Measurements from ENCODE around the gene RBBP6.

The RBBP6 gene

DNA sequence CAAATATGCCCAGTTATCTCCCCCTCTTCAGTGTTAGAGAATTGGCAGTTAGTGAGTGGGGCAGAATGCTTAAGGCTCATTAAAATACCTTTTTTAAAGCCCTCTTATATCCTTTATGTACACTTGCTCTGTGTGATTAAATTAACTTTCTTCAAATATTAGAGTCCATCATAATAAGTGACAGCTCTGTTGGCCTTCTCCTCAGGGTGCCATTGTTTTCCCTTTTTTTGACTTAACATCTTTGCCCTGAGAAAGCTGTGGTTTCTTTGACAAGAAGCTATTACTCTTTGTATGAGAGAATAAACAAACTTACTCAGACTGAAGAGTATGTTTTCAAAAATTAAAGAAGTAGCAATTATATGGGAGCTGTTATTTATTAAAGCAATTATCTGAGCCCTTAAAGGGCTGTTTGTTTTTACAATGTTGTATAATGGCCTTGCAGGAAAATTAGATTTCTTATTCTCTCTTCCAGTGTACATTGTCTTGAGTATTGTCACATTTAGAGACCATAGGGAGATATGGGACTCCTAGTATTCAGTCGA is 13.4 kb downstream of the RBBP6 start (continued):
- TF ChIP-seq, protein P1, sequence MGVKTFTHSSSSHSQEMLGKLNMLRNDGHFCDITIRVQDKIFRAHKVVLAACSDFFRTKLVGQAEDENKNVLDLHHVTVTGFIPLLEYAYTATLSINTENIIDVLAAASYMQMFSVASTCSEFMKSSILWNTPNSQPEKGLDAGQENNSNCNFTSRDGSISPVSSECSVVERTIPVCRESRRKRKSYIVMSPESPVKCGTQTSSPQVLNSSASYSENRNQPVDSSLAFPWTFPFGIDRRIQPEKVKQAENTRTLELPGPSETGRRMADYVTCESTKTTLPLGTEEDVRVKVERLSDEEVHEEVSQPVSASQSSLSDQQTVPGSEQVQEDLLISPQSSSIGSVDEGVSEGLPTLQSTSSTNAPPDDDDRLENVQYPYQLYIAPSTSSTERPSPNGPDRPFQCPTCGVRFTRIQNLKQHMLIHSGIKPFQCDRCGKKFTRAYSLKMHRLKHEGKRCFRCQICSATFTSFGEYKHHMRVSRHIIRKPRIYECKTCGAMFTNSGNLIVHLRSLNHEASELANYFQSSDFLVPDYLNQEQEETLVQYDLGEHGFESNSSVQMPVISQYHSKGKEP (tag by site-specific recombination; IDR thresholded peaks at IDR 0.05) = 0 out of 2 replicates have a peak, but pooled peaks have one; percentile 8
- TF ChIP-seq, protein P2, sequence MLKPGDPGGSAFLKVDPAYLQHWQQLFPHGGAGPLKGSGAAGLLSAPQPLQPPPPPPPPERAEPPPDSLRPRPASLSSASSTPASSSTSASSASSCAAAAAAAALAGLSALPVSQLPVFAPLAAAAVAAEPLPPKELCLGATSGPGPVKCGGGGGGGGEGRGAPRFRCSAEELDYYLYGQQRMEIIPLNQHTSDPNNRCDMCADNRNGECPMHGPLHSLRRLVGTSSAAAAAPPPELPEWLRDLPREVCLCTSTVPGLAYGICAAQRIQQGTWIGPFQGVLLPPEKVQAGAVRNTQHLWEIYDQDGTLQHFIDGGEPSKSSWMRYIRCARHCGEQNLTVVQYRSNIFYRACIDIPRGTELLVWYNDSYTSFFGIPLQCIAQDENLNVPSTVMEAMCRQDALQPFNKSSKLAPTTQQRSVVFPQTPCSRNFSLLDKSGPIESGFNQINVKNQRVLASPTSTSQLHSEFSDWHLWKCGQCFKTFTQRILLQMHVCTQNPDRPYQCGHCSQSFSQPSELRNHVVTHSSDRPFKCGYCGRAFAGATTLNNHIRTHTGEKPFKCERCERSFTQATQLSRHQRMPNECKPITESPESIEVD (tag by site-specific recombination; IDR thresholded peaks at IDR 0.05) = peak; percentile 78
- TF ChIP-seq, protein P3, sequence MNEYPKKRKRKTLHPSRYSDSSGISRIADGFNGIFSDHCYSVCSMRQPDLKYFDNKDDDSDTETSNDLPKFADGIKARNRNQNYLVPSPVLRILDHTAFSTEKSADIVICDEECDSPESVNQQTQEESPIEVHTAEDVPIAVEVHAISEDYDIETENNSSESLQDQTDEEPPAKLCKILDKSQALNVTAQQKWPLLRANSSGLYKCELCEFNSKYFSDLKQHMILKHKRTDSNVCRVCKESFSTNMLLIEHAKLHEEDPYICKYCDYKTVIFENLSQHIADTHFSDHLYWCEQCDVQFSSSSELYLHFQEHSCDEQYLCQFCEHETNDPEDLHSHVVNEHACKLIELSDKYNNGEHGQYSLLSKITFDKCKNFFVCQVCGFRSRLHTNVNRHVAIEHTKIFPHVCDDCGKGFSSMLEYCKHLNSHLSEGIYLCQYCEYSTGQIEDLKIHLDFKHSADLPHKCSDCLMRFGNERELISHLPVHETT (tag by site-specific recombination; IDR thresholded peaks at IDR 0.05) = no peak
- no peak for TF ChIP-seq ZBTB48 (tag by site-specific recombination; IDR thresholded peaks at IDR 0.05)
- TF ChIP-seq EGR2 (tag by site-specific recombination; IDR thresholded peaks at IDR 0.05; ENCODE audit: low read depth) = no peak
- TF ChIP-seq ZNF19 (tag by site-specific recombination; IDR thresholded peaks at IDR 0.05; ENCODE audit: low read depth) = no peak
- no peak for TF ChIP-seq ZNF23 (tag by site-specific recombination; IDR thresholded peaks at IDR 0.05; ENCODE audit: borderline replicate concordance)
- no peak for TF ChIP-seq KLF10 (tag by site-specific recombination; IDR thresholded peaks at IDR 0.05)
- TF ChIP-seq ZNF624 (tag by site-specific recombination; IDR thresholded peaks at IDR 0.05) = no peak
- 0 out of 2 replicates have a peak, but pooled peaks have one; percentile 3 for TF ChIP-seq GLI2 (tag by site-specific recombination; IDR thresholded peaks at IDR 0.05; ENCODE audit: borderline replicate concordance, low read depth)
- TF ChIP-seq ZNF404 (tag by site-specific recombination; IDR thresholded peaks at IDR 0.05) = no peak
- no peak for TF ChIP-seq BCL11B (tag by site-specific recombination; IDR thresholded peaks at IDR 0.05; ENCODE audit: low read depth)
- TF ChIP-seq ZNF24 (tag by site-specific recombination; IDR thresholded peaks at IDR 0.05) = no peak
- no peak for TF ChIP-seq ZNF670 (tag by site-specific recombination; IDR thresholded peaks at IDR 0.05; ENCODE audit: low read depth)

DNA sequence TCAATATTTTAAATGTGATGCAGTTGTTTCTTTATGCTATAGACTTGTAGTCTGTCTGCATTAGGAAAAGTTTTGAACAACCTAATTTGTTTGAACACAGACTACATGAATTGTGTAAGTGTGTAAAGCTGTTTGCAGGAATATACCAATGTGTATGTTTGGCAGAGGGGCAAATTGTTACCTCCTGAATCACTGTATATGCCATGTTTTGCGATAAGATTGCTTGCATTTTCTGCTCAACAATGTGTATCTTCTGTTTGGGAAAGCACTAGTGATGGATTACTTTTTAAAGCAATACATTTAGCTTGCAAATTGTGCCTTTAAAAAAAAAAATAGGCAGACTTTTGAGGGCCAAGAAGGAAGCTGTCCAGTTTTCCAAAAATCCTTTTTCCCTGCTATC is 14.6 kb downstream of the RBBP6 start:
- peaks cover 7% of the 10 kb centered on the region for H3K4me1 ChIP-seq (ENCODE audit: control insufficient read depth, insufficient read depth, low read length)
- H3K9me3 ChIP-seq (ENCODE audit: control insufficient read depth, insufficient read depth, low read depth, low read length) = no peaks in the 10 kb centered on the region
- H3K36me3 ChIP-seq (ENCODE audit: control insufficient read depth in 2 of 2, insufficient read depth in 1 of 2, low read length in 2 of 2) = peaks cover 26 to 89% of the 10 kb centered on the region in 2 experiments
- H3K27ac ChIP-seq (ENCODE audit: extremely low read depth, low read depth, low read length) = no peak overlapping the region
- CTCF ChIA-PET = interaction anchor here (0.6 to 0.7 kb wide), 3 partner anchors 10 to 45 kb away, joined by 3 read pairs; no protein-coding TSS in a partner anchor
- POLR2A ChIA-PET = no interaction called here
- no peak for TF ChIP-seq SP3 (tag by site-specific recombination; IDR thresholded peaks at IDR 0.05)
- TF ChIP-seq, protein P4, sequence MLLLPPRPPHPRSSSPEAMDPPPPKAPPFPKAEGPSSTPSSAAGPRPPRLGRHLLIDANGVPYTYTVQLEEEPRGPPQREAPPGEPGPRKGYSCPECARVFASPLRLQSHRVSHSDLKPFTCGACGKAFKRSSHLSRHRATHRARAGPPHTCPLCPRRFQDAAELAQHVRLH (tag by site-specific recombination; IDR thresholded peaks at IDR 0.05) = no peak
- TF ChIP-seq PRDM10 (tag by site-specific recombination; IDR thresholded peaks at IDR 0.05) = peak; percentile 60
- no peak overlapping the region for H3K4me3 ChIP-seq (ENCODE audit: low read depth, low read length)

Measured in HEK293 (cell line).